Esophagus muscularis mucosa (tissue), 4 donors: ENCODE measurements around the gene AHRR. TPM values are rescaled to one million over a fixed set of nuclear protein-coding genes. Genes with fewer than 3 reads are reported as not detected.

ENCODE experiments used
- DNase-seq: peaks from one replicate; pipeline ENCODE4 v3.0.0-alpha.2; 2017; ENCODE audit errors: extremely low spot score
- H3K27ac ChIP-seq, 4 donors: fragments of 200-600 bp; sonication (generic); replicated peaks in 1 of 4; 1 replicate in 3 of 4; 2 replicates in 1 of 4; pipeline ENCODE4 v1.5.1; 2016 to 2019; ENCODE audit warnings: mild to moderate bottlenecking in 1 of 4
- H3K27me3 ChIP-seq, 4 donors: fragments of 200-600 bp; sonication (generic); one replicate each; pipeline versions ENCODE4 v1.5.1 to v1.6.0; 2016 to 2019
- H3K36me3 ChIP-seq, 4 donors: fragments of 200-600 bp; sonication (generic); one replicate each; pipeline ENCODE4 v1.5.1; 2016 to 2019
- H3K4me1 ChIP-seq, 4 donors: fragments of 200-600 bp; sonication (generic); one replicate each; pipeline ENCODE4 v1.5.1; 2016 to 2019
- H3K4me3 ChIP-seq, 4 donors: fragments of 200-600 bp; sonication (generic); 1 replicate in 2 of 4; 2 replicates in 2 of 4; pipeline ENCODE4 v1.5.1; 2016 to 2019; ENCODE audit warnings: mild to moderate bottlenecking in 4 of 4, moderate library complexity in 1 of 4
- H3K9me3 ChIP-seq, 4 donors: fragments of 200-600 bp; sonication (generic); 1 replicate in 3 of 4; 2 replicates in 1 of 4; pipeline ENCODE4 v1.5.1; 2016 to 2019
- EP300 ChIP-seq: sonication (generic); formaldehyde crosslinking; IDR thresholded peaks from one replicate; pipeline ENCODE4 v1.6.1; 2017; ENCODE audit warnings: antibody characterized with exemption
- POLR2A ChIP-seq: fragments of 450-650 bp; IDR thresholded peaks from one replicate; pipeline ENCODE4 v1.6.1; 2017; ENCODE audit warnings: antibody characterized with exemption, moderate library complexity, mild to moderate bottlenecking, low read depth
- POLR2AphosphoS5 ChIP-seq, 2 donors: sonication (generic); formaldehyde crosslinking; IDR thresholded peaks; one replicate each; pipeline ENCODE4 v1.6.1; 2017; ENCODE audit warnings: antibody characterized with exemption in 2 of 2
- WGBS: methylation state at CpG from one replicate; pipeline ENCODE4 v1.1.5; 2018; 5-methylcytosine and 5-hydroxymethylcytosine counted together
- intact Hi-C: fragments of 100-400 bp; cut with DNase I; formaldehyde crosslinking; loops from one replicate; pipeline ENCODE4 v1.15.1; 2023
- total RNA-seq, 4 donors: library from RNA; depleted of rRNA; stranded (reverse); fragments of >200 nt; gene quantifications; one replicate each; pipeline versions ENCODE4 v1.1.0 to v1.2.1, GENCODE V29; 2016
- TF ChIP-seq, protein P1 (sequence below), 3 experiments: fragments of 200-600 bp in 2 of 3; fragments of 450-650 bp in 1 of 3; sonication (generic) in 2 of 3; IDR thresholded peaks; one replicate each; pipeline ENCODE4 v1.5.1; 2017 to 2019; ENCODE audit warnings: antibody characterized with exemption in 3 of 3, mild to moderate bottlenecking in 2 of 3, moderate library complexity in 1 of 3

The AHRR gene
- total RNA-seq, 4 donors from 2014 or later = 0.33 to 5.5 (median 0.86) TPM

DNA sequence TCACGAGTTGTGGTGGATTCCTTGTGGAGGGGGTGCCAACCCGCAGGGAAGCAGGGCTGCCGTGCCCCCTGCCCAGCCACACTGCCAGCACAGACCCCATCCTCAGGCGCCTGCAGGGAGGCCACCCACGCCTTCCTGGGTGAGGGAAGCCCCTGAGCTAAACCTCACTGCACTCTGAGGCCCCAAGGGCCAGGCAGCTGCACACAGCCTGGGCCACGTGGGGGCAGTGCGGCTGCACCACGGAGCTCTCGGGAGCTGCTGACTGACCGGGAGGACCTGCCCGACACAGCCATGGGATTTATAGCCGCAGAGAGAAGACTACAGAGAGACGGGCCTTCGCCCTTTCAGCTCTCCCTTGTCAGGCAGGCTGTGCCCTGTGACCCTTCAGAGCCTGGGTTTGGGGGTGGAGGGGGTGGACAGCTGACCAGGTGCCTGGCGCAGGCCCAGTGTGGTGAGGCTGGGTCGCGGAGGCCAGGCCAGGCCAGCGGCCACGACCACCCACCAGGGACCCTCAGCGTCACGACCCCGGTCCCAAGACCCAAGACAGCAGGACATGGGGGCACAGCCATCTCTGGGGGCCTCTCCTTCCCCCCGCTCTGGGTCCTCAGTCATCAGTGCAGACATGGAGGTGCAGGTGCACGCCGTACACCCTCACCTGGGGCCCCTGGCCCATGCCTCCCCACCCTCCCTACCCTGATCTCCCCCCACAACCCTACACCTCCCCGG lies 4.3 kb upstream of the AHRR start:
- no peak for DNase-seq
- Histone ChIP-seq H3K36me3 (peaks cover 27 to 53% (median 50%) of the 10 kb centered on the region in 4 donors), H3K27ac (no peak overlapping the region), H3K4me1 (peaks cover 16 to 28% (median 21%) of the 10 kb centered on the region in 4 donors), H3K9me3 (no peaks in the 10 kb centered on the region), H3K4me3 (no peak overlapping the region), H3K27me3 (peaks cover 0 to 46% (median 20%) of the 10 kb centered on the region in 4 donors)
- TF ChIP-seq, protein P1, sequence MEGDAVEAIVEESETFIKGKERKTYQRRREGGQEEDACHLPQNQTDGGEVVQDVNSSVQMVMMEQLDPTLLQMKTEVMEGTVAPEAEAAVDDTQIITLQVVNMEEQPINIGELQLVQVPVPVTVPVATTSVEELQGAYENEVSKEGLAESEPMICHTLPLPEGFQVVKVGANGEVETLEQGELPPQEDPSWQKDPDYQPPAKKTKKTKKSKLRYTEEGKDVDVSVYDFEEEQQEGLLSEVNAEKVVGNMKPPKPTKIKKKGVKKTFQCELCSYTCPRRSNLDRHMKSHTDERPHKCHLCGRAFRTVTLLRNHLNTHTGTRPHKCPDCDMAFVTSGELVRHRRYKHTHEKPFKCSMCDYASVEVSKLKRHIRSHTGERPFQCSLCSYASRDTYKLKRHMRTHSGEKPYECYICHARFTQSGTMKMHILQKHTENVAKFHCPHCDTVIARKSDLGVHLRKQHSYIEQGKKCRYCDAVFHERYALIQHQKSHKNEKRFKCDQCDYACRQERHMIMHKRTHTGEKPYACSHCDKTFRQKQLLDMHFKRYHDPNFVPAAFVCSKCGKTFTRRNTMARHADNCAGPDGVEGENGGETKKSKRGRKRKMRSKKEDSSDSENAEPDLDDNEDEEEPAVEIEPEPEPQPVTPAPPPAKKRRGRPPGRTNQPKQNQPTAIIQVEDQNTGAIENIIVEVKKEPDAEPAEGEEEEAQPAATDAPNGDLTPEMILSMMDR (IDR thresholded peaks at IDR 0.05) = peak in 2 of 3 experiments; percentile 30 to 57
- TF ChIP-seq POLR2AphosphoS5 (IDR thresholded peaks at IDR 0.05) = no peak
- no peak for TF ChIP-seq EP300
- no peak for TF ChIP-seq POLR2A
- intact Hi-C loops = no loop called here
- WGBS = 69% methylated on average over 14 of the region's 26 CpGs

DNA sequence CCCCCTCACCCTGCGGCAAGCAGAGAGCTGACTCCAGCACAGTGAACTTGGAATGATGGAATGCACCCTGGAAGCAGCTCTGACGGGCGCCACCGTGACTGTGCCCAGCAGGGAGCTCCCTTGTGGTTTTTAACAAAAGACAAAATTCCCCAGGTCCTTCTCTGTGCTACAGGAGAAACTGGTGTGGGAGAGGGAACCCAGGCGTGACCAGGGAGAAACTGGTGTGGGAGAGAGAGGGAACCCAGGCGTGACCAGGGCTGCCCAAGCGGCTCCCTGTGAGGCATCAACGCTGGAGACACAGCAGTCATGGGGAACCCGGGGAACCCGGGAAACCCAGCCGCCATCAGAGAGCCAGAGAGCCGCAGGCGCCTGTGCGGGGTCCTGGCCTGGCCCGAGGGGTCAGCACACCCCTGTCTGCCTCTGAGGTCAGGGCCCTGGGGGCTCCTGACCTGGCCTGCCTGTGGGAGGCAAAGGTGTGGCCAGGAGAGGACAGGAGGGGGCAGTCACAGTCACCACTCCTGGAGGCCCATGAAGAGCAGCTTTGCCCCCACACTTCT lies 3.1 kb upstream of the AHRR start:
- TF ChIP-seq EP300 (no peak), POLR2A (no peak), POLR2AphosphoS5 (IDR thresholded peaks at IDR 0.05) (no peak)
- TF ChIP-seq, protein P1 (IDR thresholded peaks at IDR 0.05) = no peak
- intact Hi-C loops = no loop called here
- no peak for DNase-seq
- Histone ChIP-seq H3K9me3 (no peaks in the 10 kb centered on the region), H3K27me3 (peaks cover 0 to 58% (median 25%) of the 10 kb centered on the region in 4 donors), H3K36me3 (peaks cover 24 to 43% (median 39%) of the 10 kb centered on the region in 4 donors), H3K4me3 (no peak overlapping the region), H3K27ac (no peak overlapping the region), H3K4me1 (peaks cover 17 to 36% (median 26%) of the 10 kb centered on the region in 4 donors)
- WGBS = 40% methylated on average over 3 of the region's 15 CpGs

DNA sequence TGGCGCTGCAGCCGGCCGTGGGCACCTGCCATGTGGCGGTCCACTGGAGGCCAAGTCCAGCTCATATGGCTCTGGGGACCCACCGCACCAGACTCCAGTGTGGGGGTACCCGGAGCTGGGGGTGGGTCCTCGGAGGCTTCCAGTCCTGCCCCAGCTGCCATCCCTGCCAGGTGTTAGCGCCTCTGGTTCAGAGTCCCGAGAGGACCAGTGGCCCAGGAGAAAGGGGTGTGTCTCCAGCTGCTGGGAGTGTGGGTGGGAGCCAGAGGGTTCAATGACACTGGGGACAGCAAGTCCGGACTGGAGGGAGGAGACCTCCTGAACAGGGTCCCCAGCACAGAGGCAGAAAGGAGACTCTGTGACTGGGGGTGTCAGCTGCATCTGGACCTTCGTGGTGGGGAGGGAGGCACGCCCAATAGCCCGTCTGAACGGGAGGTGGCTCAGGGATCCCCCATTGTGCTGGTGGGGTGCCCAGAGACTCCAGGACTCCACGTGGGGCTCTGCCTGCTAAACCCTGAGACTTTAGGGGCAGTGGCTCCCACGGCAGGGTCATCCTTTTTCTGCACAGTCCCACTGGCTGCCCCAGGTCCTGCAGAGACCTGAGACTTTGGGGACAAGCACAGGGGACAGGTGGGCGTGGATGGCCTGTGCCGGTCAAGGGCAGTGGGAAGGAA lies 2.4 kb upstream of the AHRR start:
- WGBS = 59% methylated on average over 7 of the region's 18 CpGs
- intact Hi-C loops = no loop called here
- peaks cover 17 to 36% (median 26%) of the 10 kb centered on the region in 4 donors for H3K4me1 ChIP-seq
- no peak overlapping the region for H3K4me3 ChIP-seq
- DNase-seq = no peak
- H3K27ac ChIP-seq = no peak overlapping the region
- peaks cover 19 to 36% (median 33%) of the 10 kb centered on the region in 4 donors for H3K36me3 ChIP-seq
- H3K9me3 ChIP-seq = no peaks in the 10 kb centered on the region
- no peak for TF ChIP-seq POLR2A
- no peak for TF ChIP-seq EP300
- TF ChIP-seq, protein P1 (IDR thresholded peaks at IDR 0.05) = no peak
- no peak for TF ChIP-seq POLR2AphosphoS5 (IDR thresholded peaks at IDR 0.05)
- peaks cover 0 to 64% (median 25%) of the 10 kb centered on the region in 4 donors for H3K27me3 ChIP-seq

DNA sequence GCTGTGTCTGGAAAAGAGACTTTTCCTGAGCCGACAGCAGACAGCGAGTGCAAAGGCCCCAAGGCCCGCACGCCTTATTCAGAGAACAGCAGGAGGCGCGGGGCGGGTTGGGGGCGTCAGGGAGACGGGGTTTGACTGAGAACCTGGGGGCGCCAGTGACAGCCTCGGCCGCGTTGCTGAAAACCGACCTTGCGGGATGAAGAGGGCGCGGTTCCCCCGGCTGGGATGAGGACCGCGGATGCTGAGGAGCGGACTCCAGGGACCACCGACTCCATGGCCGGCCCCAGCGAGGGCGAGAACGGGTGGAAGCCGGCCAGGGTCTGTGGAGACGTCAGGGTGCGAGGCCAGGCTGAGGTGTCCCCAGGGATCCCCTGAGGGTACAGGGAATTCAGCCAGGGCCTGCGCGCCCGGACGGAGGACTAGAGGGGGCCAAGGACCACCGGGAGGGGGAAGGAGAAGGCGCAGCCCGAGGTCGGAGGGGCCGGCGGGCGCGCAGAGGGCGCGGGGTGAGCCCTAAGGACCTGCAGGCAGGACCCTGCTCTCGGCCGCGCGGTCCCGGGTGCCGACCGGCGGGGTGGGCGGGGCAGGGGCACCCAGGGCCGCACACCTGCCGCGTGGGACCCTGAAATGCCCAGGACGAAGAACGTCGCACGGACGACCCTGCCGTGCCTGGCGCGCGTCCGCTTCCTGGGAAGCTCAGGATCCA lies 837 bp upstream of the AHRR start:
- intact Hi-C loops = no loop called here
- Histone ChIP-seq H3K9me3 (no peaks in the 10 kb centered on the region), H3K36me3 (peaks cover 3 to 20% (median 17%) of the 10 kb centered on the region in 4 donors), H3K27me3 (peaks cover 0 to 75% (median 25%) of the 10 kb centered on the region in 4 donors), H3K4me3 (peak overlapping the region; percentile 52 to 63 (median 56)), H3K4me1 (peaks cover 17 to 36% (median 26%) of the 10 kb centered on the region in 4 donors), H3K27ac (no peak overlapping the region)
- WGBS = 55% methylated on average over 2 of the region's 65 CpGs
- DNase-seq = no peak
- TF ChIP-seq, protein P1 (IDR thresholded peaks at IDR 0.05) = no peak
- TF ChIP-seq POLR2AphosphoS5 (IDR thresholded peaks at IDR 0.05) (no peak), POLR2A (no peak), EP300 (no peak)
